A549 (cell line): ENCODE data around the gene PSG2.
A peak's percentile ranks its signal among the peaks of the same experiment; 100 is the strongest.
"Not testable (repeated sequence)": the region's sequence is repeated elsewhere in the genome, so short reads cannot be mapped to it uniquely, and the experiment has no call there.

Source experiments
- BHLHE40 ChIP-seq: IDR thresholded peaks from 2 replicates; pipeline ENCODE4 v1.6.1; 2012; ENCODE audit warnings: low read depth, low read length, inconsistent platforms
- CBX8 ChIP-seq: fragments of 200-600 bp; sonication (generic); IDR thresholded peaks from 2 replicates; pipeline ENCODE4 v1.6.1; 2016
- POLR2A ChIP-seq: IDR thresholded peaks from 2 replicates; pipeline ENCODE4 v1.6.1; 2012; ENCODE audit warnings: mild to moderate bottlenecking, low read length
- RAD21 ChIP-seq, 2 experiments: fragments of >200 bp in 1 of 2; sonication (Bioruptor Twin) in 1 of 2; formaldehyde crosslinking in 1 of 2; IDR thresholded peaks in 1 of 2; conservative IDR thresholded peaks in 1 of 2; 2 replicates in 1 of 2; 3 replicates in 1 of 2; pipeline ENCODE4 v1.6.1; 2012 to 2018; ENCODE audit warnings: inconsistent platforms in 1 of 2
- RFX5 ChIP-seq: fragments of 450-650 bp; IDR thresholded peaks from 2 replicates; pipeline ENCODE4 v1.7.1; 2014; ENCODE audit warnings: antibody characterized with exemption, mild to moderate bottlenecking, moderate library complexity
- SREBF2 ChIP-seq: fragments of 450-650 bp; IDR thresholded peaks from 2 replicates; pipeline ENCODE4 v1.6.1; 2014; ENCODE audit warnings: mild to moderate bottlenecking, moderate library complexity
- TF ChIP-seq, protein P1 (sequence below): fragments of >200 bp; sonication (Bioruptor Twin); formaldehyde crosslinking; IDR thresholded peaks from 3 replicates; pipeline ENCODE4 v1.5.1; 2016
- TF ChIP-seq, protein P2 (sequence below): fragments of 150-350 bp; IDR thresholded peaks from 2 replicates; pipeline ENCODE4 v1.6.1; 2014; ENCODE audit warnings: low read depth, mild to moderate bottlenecking, low read length
- TF ChIP-seq, protein P3 (sequence below): fragments of 450-650 bp; IDR thresholded peaks from 2 replicates; pipeline ENCODE4 v1.6.1; 2014; ENCODE audit warnings: antibody characterized with exemption
- TF ChIP-seq, protein P4 (sequence below): fragments of 200-600 bp; sonication (generic); IDR thresholded peaks from 2 replicates; pipeline ENCODE4 v1.6.1; 2016; ENCODE audit warnings: antibody characterized with exemption, mild to moderate bottlenecking, moderate library complexity

DNA sequence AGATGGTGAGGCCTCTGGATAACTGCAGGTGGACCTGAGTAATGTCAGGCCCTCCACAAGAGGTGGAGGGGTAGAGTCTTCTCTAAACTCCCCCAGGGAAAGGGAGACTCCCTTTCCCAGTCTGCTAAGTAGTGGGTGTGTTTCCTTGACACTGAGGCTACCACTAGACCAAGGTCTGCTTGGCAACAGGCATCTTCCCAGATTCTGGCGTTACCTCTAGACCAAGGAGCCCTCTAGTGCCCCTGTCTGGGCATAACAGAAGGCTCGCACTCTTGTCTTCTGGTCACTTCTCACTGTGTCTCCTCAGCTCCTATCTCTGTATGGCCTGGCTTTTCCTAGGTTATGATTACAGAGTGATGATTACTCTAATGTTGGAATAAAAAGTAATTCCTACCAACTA, 50.9 kb downstream of the PSG2 start:
- not testable (repeated sequence) for TF ChIP-seq SREBF2, POLR2A, BHLHE40, RFX5, CBX8
- TF ChIP-seq, protein P1, sequence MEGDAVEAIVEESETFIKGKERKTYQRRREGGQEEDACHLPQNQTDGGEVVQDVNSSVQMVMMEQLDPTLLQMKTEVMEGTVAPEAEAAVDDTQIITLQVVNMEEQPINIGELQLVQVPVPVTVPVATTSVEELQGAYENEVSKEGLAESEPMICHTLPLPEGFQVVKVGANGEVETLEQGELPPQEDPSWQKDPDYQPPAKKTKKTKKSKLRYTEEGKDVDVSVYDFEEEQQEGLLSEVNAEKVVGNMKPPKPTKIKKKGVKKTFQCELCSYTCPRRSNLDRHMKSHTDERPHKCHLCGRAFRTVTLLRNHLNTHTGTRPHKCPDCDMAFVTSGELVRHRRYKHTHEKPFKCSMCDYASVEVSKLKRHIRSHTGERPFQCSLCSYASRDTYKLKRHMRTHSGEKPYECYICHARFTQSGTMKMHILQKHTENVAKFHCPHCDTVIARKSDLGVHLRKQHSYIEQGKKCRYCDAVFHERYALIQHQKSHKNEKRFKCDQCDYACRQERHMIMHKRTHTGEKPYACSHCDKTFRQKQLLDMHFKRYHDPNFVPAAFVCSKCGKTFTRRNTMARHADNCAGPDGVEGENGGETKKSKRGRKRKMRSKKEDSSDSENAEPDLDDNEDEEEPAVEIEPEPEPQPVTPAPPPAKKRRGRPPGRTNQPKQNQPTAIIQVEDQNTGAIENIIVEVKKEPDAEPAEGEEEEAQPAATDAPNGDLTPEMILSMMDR = peak; percentile 34; the same call in 1 of the 3 replicates
- peak; percentile 37 to 68; a peak in 4 of 5 replicates for TF ChIP-seq RAD21 (conservative IDR thresholded peaks at IDR 0.05 in 1 of 2, IDR thresholded peaks at IDR 0.05 in 1 of 2)
- TF ChIP-seq, protein P2, sequence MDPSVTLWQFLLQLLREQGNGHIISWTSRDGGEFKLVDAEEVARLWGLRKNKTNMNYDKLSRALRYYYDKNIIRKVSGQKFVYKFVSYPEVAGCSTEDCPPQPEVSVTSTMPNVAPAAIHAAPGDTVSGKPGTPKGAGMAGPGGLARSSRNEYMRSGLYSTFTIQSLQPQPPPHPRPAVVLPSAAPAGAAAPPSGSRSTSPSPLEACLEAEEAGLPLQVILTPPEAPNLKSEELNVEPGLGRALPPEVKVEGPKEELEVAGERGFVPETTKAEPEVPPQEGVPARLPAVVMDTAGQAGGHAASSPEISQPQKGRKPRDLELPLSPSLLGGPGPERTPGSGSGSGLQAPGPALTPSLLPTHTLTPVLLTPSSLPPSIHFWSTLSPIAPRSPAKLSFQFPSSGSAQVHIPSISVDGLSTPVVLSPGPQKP = not testable (repeated sequence)
- TF ChIP-seq, protein P3, sequence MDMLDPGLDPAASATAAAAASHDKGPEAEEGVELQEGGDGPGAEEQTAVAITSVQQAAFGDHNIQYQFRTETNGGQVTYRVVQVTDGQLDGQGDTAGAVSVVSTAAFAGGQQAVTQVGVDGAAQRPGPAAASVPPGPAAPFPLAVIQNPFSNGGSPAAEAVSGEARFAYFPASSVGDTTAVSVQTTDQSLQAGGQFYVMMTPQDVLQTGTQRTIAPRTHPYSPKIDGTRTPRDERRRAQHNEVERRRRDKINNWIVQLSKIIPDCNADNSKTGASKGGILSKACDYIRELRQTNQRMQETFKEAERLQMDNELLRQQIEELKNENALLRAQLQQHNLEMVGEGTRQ = not testable (repeated sequence)
- TF ChIP-seq, protein P4, sequence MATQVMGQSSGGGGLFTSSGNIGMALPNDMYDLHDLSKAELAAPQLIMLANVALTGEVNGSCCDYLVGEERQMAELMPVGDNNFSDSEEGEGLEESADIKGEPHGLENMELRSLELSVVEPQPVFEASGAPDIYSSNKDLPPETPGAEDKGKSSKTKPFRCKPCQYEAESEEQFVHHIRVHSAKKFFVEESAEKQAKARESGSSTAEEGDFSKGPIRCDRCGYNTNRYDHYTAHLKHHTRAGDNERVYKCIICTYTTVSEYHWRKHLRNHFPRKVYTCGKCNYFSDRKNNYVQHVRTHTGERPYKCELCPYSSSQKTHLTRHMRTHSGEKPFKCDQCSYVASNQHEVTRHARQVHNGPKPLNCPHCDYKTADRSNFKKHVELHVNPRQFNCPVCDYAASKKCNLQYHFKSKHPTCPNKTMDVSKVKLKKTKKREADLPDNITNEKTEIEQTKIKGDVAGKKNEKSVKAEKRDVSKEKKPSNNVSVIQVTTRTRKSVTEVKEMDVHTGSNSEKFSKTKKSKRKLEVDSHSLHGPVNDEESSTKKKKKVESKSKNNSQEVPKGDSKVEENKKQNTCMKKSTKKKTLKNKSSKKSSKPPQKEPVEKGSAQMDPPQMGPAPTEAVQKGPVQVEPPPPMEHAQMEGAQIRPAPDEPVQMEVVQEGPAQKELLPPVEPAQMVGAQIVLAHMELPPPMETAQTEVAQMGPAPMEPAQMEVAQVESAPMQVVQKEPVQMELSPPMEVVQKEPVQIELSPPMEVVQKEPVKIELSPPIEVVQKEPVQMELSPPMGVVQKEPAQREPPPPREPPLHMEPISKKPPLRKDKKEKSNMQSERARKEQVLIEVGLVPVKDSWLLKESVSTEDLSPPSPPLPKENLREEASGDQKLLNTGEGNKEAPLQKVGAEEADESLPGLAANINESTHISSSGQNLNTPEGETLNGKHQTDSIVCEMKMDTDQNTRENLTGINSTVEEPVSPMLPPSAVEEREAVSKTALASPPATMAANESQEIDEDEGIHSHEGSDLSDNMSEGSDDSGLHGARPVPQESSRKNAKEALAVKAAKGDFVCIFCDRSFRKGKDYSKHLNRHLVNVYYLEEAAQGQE = not testable (repeated sequence)
